GM19328 (cell line): ENCODE data around the gene PET117.
A peak's percentile ranks its signal among the peaks of the same experiment; 100 is the strongest.
"Not testable (repeated sequence)": the region's sequence is repeated elsewhere in the genome, so short reads cannot be mapped to it uniquely, and the experiment has no call there.

ENCODE experiments used
- ATAC-seq: cut with Tn5 transposase; IDR thresholded peaks from one replicate; pipeline ENCODE4 v1.9.1; 2021; ENCODE audit warnings: mild to moderate bottlenecking, moderate library complexity; ENCODE audit not compliant: unreplicated experiment

PET117 gene

DNA sequence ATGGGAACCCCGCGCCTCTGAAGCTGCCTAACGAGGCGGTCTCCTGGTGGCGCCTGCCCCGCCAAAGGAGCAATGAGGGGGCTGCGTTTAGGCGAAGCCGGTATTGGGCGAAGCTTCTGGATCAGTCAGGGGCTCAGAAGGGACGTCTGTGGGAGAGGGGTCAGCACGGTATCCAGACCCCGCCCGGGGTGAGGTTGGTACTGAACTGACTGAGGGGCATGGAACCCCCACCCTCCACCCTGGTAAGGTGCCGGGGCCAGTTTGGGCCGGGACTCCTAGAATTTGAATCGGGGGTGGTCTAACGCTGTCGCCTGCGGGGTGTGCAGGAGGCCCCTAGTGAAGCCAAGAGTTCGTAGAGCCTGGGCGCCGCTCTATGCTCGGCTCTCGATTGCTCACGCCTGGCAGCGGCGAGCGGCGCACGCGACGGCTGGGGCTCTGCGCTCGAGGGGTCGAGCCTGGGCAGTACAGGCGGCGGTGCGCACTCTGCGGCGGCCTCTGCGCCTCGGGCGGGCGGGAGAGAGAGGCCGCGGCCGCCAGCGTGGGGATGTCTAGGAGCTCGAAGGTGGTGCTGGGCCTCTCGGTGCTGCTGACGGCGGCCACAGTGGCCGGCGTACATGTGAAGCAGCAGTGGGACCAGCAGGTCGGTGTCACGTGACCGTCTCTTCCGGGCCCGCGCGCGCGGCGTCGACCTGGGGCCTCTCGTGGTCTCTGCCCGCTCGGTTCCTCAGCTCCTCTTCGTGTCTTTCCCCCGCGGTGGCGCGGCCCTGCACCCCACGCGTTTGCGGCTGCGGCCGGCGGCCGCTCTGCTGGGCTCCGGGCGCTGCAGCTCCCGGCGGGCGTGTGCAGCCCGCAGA, at the start of gene PET117, which contains the start of gene KAT14:
TSS of gene PET117 (plus strand) at position 452 of the 854 bp plus-strand sequence. CDS start at position 545, 93 bp downstream.
TSS of gene KAT14 (plus strand) at position 452 of the 854 bp plus-strand sequence. CDS start 4,798 bp downstream, outside the sequence.
- ATAC-seq, result peak; percentile 84

DNA sequence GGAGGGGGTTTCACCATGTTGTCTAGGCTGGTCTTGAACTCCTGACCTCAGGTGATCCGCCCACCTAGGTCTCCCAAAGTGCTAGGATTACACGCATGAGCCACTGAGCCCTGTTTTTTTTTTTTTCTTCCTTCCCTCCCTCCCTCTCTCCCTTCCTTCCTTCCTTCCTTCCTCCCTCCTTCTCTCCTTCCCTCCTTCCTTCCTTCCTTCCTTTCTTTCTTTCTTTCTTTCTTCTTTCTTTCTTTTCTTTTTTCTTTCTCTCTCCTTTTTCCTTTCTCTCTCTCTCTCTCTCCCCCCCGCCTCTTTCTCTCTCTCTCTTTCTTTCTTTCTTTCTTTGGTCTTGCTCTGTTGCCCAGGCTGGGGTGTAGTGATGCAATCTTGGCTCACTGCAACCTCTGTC, 49.4 kb upstream of the PET117 start:
- ATAC-seq, result not testable (repeated sequence)

- ATAC-seq, result not testable (repeated sequence)
Measured at GRCh38 chr20:18088841-18089240, 48.8 kb upstream of the PET117 start.

DNA sequence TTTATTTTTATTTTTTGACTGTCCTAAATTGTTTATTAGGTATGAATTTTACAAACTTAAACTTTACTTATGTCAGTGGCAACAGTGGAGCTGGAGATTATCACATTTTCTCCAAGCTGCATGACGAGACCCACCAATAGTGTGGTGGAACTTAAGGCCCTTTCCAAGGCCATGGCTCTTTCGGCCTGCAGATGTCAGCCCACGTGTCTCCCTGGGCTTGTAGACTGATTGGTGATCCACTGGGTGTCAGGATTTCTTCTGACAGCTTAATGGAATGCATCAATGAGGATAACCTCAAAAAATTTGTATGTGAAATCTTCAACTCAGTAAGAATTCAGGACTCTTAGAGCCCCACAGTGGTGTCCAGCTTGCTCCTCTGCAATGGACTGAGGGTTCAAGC, 47.6 kb upstream of the PET117 start:
- ATAC-seq, result no peak

- ATAC-seq, result no peak
Measured at GRCh38 chr20:18090477-18090876, 47.2 kb upstream of the PET117 start.

DNA sequence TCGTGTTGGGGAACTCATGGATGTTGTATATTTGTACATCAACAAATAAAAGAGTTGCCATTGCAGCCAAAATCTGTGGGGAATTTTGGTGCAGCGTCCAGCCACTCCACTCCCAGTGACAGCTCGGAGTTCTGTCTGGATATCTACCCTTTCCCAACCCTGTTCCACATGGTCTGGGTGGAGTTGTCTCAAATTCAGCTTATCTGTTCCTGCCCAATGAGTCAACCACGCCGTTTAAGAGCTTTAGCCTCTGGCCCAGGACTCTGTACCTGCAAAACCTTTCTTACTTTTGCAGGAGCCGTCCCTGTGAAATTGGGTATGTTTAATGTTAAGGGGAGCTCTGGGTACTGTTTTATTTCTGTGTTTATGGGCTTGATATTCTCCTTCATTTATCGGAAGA, 46.0 kb upstream of the PET117 start:
- ATAC-seq, result no peak

GRCh38 chr20:18092890-18093289, 44.8 kb upstream of the PET117 start:
- ATAC-seq, result no peak

DNA sequence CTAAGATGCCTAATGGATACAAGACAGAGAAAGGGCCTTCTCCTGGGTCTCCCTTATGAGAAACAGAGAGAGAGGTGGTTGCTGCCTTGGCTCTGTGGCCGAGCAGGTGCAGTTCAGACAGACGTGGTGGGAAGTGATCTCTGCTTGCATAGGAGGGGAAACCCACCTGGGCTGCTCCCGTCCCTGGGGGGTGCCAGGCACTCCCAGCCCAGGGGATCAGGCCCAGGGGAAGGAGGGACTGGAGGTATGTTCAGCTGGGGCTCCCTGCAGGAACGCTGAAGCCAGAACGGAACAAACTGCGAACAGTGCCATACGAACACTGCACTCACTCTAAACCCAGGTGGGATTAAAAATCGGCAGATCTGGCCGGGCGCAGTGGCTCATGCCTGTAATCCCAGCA, 44.3 kb upstream of the PET117 start:
- ATAC-seq, result no peak

GRCh38 chr20:18094191-18094590, 43.5 kb upstream of the PET117 start:
- no peak for ATAC-seq

- ATAC-seq, result not testable (repeated sequence)
Measured at GRCh38 chr20:18100569-18100968, 37.1 kb upstream of the PET117 start.

- no peak for ATAC-seq
Measured at GRCh38 chr20:18101125-18101810, 36.4 kb upstream of the PET117 start.

DNA sequence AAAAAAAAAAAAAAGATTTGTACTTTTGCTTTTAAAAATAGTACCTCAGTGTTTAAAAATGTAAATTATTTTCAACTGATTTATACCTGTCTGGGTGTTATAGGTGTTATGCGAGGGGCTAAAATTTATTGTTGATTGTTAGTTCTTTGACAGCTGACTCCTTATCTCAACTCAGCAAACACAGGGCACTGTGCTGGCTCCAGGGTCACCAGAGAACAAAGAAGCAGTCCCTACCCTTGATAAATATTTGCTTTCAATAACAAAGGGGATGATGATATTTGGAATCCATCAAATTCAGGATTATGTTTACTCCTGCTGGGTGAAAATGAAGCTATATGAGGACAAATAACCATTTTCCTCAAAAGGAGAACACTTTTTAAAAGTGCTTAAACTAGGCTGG, 34.2 kb upstream of the PET117 start:
- no peak for ATAC-seq

DNA sequence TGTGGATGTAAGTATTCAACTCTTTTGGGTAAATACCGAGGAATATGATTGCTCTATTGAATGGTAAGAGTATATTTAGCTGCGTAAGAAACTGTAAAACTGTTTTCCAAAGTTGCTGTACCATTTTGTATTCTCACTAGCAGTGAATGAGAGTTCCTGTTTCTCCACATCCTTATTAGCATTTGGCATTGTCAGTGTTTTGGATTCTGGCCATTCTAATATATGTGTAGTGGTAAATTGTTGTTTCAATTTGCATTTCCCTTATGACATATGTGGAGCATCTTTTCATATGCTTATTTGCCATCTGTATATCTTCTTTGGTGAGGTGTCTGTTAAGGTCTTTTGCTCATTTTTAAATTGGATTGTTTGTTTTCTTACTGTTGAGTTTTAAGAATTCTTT, 29.3 kb upstream of the PET117 start:
- no peak for ATAC-seq

DNA sequence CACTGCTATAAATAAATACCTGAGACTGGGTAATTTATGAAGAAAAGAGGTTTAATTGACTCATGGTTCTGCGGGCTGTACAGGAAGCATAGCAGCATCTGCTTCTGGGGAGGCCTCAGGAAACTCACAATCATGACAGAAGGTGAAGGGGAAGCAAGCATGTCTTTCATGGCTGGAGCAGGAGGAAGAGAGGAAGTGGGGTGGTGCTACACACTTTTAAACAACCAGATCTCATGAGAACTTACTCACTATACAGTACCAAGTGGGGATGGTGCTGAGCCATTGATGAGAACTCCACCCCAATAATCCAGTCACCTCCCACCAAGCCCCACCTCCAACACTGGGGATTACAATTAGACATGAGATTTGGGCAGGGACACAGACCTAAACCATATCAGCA, 9.1 kb upstream of the PET117 start:
- not testable (repeated sequence) for ATAC-seq

GRCh38 chr20:18132663-18133062, 5.0 kb upstream of the PET117 start:
- ATAC-seq, result no peak

- no peak for ATAC-seq
Measured at GRCh38 chr20:18133962-18134361, 3.7 kb upstream of the PET117 start.

DNA sequence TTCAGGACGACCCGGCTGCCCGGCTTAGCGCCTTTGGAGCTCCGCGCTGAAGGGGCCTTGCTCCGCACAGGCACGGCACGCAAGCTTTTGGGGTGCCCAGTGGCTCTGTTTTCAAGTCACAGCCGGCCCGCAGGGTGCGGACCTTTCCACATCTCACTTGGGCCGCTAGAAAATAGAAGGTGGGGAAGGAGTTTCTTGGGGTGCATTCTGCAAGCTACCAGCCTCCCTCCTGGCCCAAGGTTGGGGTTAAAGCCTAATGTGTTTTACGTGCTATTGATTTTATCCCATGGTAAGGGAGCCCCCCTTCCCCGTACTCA, 561 bp downstream of the PET117 start:
- peak; percentile 42 for ATAC-seq

DNA sequence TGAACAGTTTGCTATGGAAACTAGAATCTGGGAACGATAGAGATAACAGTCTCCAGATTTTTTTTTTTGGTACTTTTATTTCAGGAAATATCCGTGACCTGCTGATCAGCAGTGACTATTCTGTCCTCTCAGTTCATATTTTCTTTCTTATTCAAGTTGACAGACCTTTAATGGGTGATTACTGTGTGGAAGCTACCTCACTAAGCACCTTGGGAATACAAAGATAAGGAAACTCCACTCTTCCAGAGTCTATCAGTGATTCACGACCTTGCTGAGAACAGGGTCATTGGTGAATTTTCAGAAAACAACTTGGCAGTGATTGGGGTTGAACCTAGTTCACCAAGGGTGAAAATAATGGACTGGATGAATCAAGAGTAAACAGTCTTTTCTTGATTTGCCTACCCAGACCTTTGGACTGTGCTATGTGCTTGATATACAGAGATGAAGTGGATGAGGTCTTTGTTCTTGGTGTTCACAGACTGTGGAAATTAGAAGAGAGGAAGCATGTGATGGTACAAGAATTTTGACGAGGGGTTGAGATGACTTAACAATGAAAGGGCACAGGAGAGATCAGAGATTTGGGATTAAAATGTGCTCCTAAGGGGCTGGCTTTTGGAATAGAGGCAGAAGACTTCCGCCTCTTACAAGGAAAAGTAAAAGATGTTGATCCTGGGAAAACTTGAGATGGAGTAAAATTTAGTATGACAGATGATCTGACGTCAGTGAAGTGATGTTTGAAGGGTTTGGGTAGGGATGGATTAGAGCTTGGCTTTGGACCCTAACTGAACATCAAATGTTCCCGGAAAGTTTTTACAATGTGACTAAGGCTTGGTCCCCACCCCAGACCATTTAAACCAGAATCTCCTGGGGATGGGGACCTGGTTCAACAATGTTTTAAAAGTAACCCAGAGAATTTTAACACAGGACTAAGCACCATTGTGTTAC, 1.2 kb downstream of the PET117 start:
- no peak for ATAC-seq

- ATAC-seq, result no peak
Measured at GRCh38 chr20:18139832-18140231, 2.2 kb downstream of the PET117 start.

- ATAC-seq, result no peak
Measured at GRCh38 chr20:18144541-18145099, 7.0 kb downstream of the PET117 start.

GRCh38 chr20:18154342-18154741, 16.7 kb downstream of the PET117 start:
- no peak for ATAC-seq
